OCI-LY1 (cell line): Measurements from ENCODE around the gene FFAR4.

ENCODE experiments used
- H2AFZ ChIP-seq: fragments of 200-600 bp; sonication (generic), shearing (Covaris generic); 2 replicates; pipeline ENCODE4 v1.6.0; 2014; ENCODE audit warnings: antibody characterized with exemption, mild to moderate bottlenecking, low read length
- H3F3A ChIP-seq: fragments of 200-600 bp; sonication (generic), shearing (Covaris generic); 2 replicates; pipeline ENCODE4 v1.6.0; 2014; ENCODE audit warnings: mild to moderate bottlenecking, antibody characterized with exemption, low read length, moderate library complexity; ENCODE audit not compliant: insufficient read depth
- H3K27ac ChIP-seq: fragments of 200-600 bp; sonication (generic); 2 replicates; pipeline ENCODE4 v1.5.1; 2014; ENCODE audit warnings: low read length, mixed run types, mild to moderate bottlenecking, low read depth; ENCODE audit not compliant: poor library complexity, severe bottlenecking
- H3K27me3 ChIP-seq: fragments of 200-600 bp; sonication (generic); 2 replicates; pipeline ENCODE4 v1.6.0; 2014; ENCODE audit warnings: antibody characterized with exemption, mild to moderate bottlenecking, low read length, moderate library complexity; ENCODE audit not compliant: insufficient read depth
- H3K36me3 ChIP-seq: fragments of 200-600 bp; sonication (generic); 2 replicates; pipeline ENCODE4 v1.6.1; 2014; ENCODE audit warnings: mild to moderate bottlenecking, antibody characterized with exemption, low read length, moderate library complexity, mixed read lengths; ENCODE audit not compliant: insufficient read depth
- H3K4me1 ChIP-seq: fragments of 200-600 bp; sonication (generic); 2 replicates; pipeline ENCODE4 v1.5.1; 2014; ENCODE audit warnings: mild to moderate bottlenecking, low read length, moderate library complexity; ENCODE audit not compliant: insufficient read depth, severe bottlenecking
- H3K4me2 ChIP-seq: fragments of 200-600 bp; sonication (generic), shearing (Covaris generic); 2 replicates; pipeline ENCODE4 v1.6.1; 2014; ENCODE audit warnings: low read length
- H3K4me3 ChIP-seq: fragments of 200-600 bp; sonication (generic); 2 replicates; pipeline ENCODE4 v1.5.1; 2014; ENCODE audit warnings: low read length, low read depth, mild to moderate bottlenecking, mixed read lengths; ENCODE audit not compliant: poor library complexity, severe bottlenecking
- H3K79me2 ChIP-seq: fragments of 200-600 bp; shearing (Covaris generic); 2 replicates; pipeline ENCODE4 v1.6.1; 2016; ENCODE audit warnings: mixed run types, low read length, mixed read lengths; ENCODE audit not compliant: insufficient read depth
- H3K9ac ChIP-seq: fragments of 200-600 bp; sonication (generic), shearing (Covaris generic); 2 replicates; pipeline ENCODE4 v1.6.1; 2014; ENCODE audit warnings: mild to moderate bottlenecking, low read length, mixed read lengths
- H3K9me2 ChIP-seq: fragments of 200-600 bp; sonication (generic), shearing (Covaris generic); 2 replicates; pipeline ENCODE4 v1.6.1; 2014; ENCODE audit warnings: low read depth, mild to moderate bottlenecking, low read length, mixed read lengths
- H3K9me3 ChIP-seq: fragments of 200-600 bp; shearing (Covaris generic); 2 replicates; pipeline ENCODE4 v1.6.1; 2014; ENCODE audit warnings: low read length, mixed read lengths
- H4K20me1 ChIP-seq: fragments of 200-600 bp; sonication (generic), shearing (Covaris generic); 2 replicates; pipeline ENCODE4 v1.6.0; 2016; ENCODE audit warnings: mild to moderate bottlenecking, low read length; ENCODE audit not compliant: insufficient read depth
- EZH2 ChIP-seq: fragments of 200-600 bp; sonication (generic), shearing (Covaris generic); IDR thresholded peaks from 2 replicates; pipeline ENCODE4 v1.8.0; 2017; ENCODE audit warnings: borderline replicate concordance, mixed run types, mild to moderate bottlenecking, antibody characterized with exemption, low read length, moderate library complexity, mixed read lengths
- TF ChIP-seq, protein P1 (sequence below): fragments of 200-600 bp; sonication (generic), shearing (Covaris generic); IDR thresholded peaks from 2 replicates; pipeline ENCODE4 v1.5.1; 2017; ENCODE audit warnings: mild to moderate bottlenecking, antibody characterized with exemption, low read length, moderate library complexity, mixed read lengths

Gene FFAR4

DNA sequence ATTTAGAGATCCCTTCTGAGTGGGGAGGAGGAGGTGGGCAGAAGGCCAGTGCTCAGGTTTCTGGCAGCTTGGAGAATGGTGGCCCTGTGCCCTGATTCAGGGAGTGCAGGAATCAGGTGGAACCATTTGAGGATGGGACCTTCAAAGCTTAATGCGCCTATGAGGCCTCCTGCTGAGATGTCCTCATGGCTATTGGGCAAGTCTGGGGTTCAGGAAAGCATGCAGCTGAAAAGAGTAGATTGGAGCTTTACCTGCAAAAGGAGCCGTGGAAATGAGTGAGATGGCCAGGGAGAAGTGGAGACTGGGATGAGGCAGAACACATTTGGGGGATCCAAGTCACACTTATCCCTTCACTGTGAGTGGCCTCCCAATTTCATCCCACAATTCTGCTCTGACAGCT is 6.1 kb downstream of the FFAR4 start:
- H3K9me2 ChIP-seq: no peaks in the 10 kb centered on the region
- no peaks in the 10 kb centered on the region for H4K20me1 ChIP-seq
- TF ChIP-seq, protein P1, sequence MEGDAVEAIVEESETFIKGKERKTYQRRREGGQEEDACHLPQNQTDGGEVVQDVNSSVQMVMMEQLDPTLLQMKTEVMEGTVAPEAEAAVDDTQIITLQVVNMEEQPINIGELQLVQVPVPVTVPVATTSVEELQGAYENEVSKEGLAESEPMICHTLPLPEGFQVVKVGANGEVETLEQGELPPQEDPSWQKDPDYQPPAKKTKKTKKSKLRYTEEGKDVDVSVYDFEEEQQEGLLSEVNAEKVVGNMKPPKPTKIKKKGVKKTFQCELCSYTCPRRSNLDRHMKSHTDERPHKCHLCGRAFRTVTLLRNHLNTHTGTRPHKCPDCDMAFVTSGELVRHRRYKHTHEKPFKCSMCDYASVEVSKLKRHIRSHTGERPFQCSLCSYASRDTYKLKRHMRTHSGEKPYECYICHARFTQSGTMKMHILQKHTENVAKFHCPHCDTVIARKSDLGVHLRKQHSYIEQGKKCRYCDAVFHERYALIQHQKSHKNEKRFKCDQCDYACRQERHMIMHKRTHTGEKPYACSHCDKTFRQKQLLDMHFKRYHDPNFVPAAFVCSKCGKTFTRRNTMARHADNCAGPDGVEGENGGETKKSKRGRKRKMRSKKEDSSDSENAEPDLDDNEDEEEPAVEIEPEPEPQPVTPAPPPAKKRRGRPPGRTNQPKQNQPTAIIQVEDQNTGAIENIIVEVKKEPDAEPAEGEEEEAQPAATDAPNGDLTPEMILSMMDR: no peak
- TF ChIP-seq EZH2: no peak
- no peak overlapping the region for H2AFZ ChIP-seq
- H3K79me2 ChIP-seq: no peaks in the 10 kb centered on the region
- H3K4me1 ChIP-seq: no peaks in the 10 kb centered on the region
- H3K27me3 ChIP-seq: no peaks in the 10 kb centered on the region
- H3K36me3 ChIP-seq: no peaks in the 10 kb centered on the region
- no peak overlapping the region for H3K9ac ChIP-seq
- no peaks in the 10 kb centered on the region for H3K9me3 ChIP-seq
- H3K4me2 ChIP-seq: no peak overlapping the region
- no peak overlapping the region for H3K4me3 ChIP-seq
- no peaks in the 10 kb centered on the region for H3F3A ChIP-seq
- H3K27ac ChIP-seq: no peak overlapping the region

DNA sequence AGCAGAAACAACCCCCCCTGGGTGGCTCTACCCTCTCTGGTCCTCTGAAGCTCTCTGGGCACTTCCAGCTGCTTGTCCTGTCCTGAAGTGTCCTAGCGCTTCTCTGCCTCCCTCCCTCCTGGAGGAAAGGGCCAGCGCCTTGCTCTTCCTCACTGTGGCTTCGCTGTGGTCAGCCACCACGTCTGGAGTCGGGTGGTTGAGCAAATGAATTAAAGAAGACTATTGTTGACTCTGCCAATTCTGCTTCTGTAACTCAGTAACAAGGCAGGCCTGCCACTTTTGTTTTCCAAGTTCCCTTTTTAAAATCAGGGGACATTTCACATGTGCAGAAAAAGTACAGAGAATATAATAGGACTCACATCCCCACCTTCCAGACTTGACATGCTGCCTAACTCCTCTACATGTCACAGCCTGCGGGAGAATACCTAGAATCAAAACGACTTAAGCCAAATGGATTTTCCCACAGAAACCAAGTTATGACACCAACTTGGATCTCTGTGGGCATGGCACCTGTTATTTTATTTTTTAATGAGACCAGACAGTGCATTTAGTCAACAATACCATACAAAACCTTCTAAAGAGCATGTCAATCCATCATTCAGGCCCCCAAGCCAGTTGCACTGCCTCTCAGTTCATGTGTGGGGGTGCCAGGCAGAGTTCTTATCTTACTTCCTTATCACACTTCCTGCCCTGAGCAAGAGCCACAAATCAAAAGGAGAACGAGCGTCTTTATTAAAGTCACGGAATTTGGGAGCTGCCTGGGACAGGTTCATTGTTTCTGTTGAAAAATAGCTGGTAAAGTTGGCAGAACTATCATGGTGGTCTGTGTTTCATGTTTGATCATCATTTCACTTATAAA is 6.8 kb downstream of the FFAR4 start:
- Histone ChIP-seq H3K79me2 (no peaks in the 10 kb centered on the region), H3K9me3 (no peaks in the 10 kb centered on the region), H3K27ac (no peak overlapping the region), H3F3A (no peaks in the 10 kb centered on the region), H3K4me3 (no peak overlapping the region), H3K4me2 (no peak overlapping the region), H3K9ac (no peak overlapping the region), H3K27me3 (no peaks in the 10 kb centered on the region), H4K20me1 (no peaks in the 10 kb centered on the region), H3K9me2 (no peaks in the 10 kb centered on the region), H2AFZ (no peak overlapping the region), H3K36me3 (no peaks in the 10 kb centered on the region), H3K4me1 (no peaks in the 10 kb centered on the region)
- TF ChIP-seq, protein P1: no peak
- TF ChIP-seq EZH2: no peak

DNA sequence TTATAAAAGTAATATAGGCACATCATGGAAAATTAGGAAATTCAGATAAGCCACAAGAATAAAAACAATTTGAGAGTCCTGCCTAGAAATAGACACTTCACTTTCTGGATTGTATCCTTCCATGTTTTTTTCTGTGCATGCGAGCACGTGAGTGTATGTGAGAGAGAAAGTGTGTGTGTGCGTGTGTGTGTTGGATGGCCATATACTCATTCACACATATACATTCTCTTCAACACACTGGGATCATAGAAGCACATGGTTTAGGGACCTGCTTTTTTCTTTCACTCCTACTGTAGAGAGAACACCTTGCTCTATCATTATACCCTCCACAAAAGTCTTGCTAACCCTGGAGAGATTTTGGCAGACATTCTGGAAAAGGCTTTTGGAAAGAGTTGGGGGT is 7.5 kb downstream of the FFAR4 start:
- no peaks in the 10 kb centered on the region for H3K9me2 ChIP-seq
- no peaks in the 10 kb centered on the region for H3K9me3 ChIP-seq
- no peaks in the 10 kb centered on the region for H4K20me1 ChIP-seq
- no peaks in the 10 kb centered on the region for H3K27me3 ChIP-seq
- no peak for TF ChIP-seq EZH2
- TF ChIP-seq, protein P1: no peak
- no peak overlapping the region for H3K4me2 ChIP-seq
- H3K79me2 ChIP-seq: no peaks in the 10 kb centered on the region
- H2AFZ ChIP-seq: no peak overlapping the region
- H3K9ac ChIP-seq: no peak overlapping the region
- H3K36me3 ChIP-seq: no peaks in the 10 kb centered on the region
- H3K4me1 ChIP-seq: no peaks in the 10 kb centered on the region
- no peaks in the 10 kb centered on the region for H3F3A ChIP-seq
- H3K27ac ChIP-seq: no peak overlapping the region
- H3K4me3 ChIP-seq: no peak overlapping the region
